Measurements from ENCODE around the gene IFTAP.

IFTAP gene

GRCh38 chr11:36586543-36586942 is 7.8 kb upstream of the IFTAP start:
- peaks cover 78% of the 10 kb centered on the region for H3K27me3 Mint-ChIP-seq (ENCODE audit: low read depth, poor library complexity)
- DNase-seq, result no peak
- no peaks in the 10 kb centered on the region for H3K4me1 Mint-ChIP-seq

GRCh38 chr11:36588099-36588498 is 6.2 kb upstream of the IFTAP start:
- no peak for DNase-seq
- peaks cover under 1% of the 10 kb centered on the region for H3K9me3 Mint-ChIP-seq
- TF ChIP-seq CTCF (IDR thresholded peaks at IDR 0.05), result no peak
- peaks cover 85% of the 10 kb centered on the region for H3K27me3 Mint-ChIP-seq (ENCODE audit: low read depth, poor library complexity)
- no peak overlapping the region for H3K4me3 Mint-ChIP-seq
- no peaks in the 10 kb centered on the region for H3K36me3 Mint-ChIP-seq (ENCODE audit: low read depth)
- no peaks in the 10 kb centered on the region for H3K4me1 Mint-ChIP-seq
- H3K27ac Mint-ChIP-seq, result no peak overlapping the region

More at GRCh38 chr11:36586543-36586942, 7.8 kb upstream of the IFTAP start:
- H3K27ac Mint-ChIP-seq, result no peak overlapping the region
- no peaks in the 10 kb centered on the region for H3K36me3 Mint-ChIP-seq (ENCODE audit: low read depth)
- no peak overlapping the region for H3K4me3 Mint-ChIP-seq
- peaks cover 9% of the 10 kb centered on the region for H3K9me3 Mint-ChIP-seq
- TF ChIP-seq CTCF (IDR thresholded peaks at IDR 0.05), result no peak

GRCh38 chr11:36590513-36590912 is 3.8 kb upstream of the IFTAP start:
- no peak overlapping the region for H3K4me3 Mint-ChIP-seq
- H3K4me1 Mint-ChIP-seq, result peaks cover 14% of the 10 kb centered on the region
- DNase-seq, result no peak
- no peak for TF ChIP-seq CTCF (IDR thresholded peaks at IDR 0.05)
- peaks cover 4% of the 10 kb centered on the region for H3K9me3 Mint-ChIP-seq
- H3K36me3 Mint-ChIP-seq (ENCODE audit: low read depth), result no peaks in the 10 kb centered on the region
- H3K27ac Mint-ChIP-seq, result no peak overlapping the region
- peaks cover 75% of the 10 kb centered on the region for H3K27me3 Mint-ChIP-seq (ENCODE audit: low read depth, poor library complexity)

GRCh38 chr11:36591433-36591832 is 2.9 kb upstream of the IFTAP start:
- H3K9me3 Mint-ChIP-seq, result peaks cover 4% of the 10 kb centered on the region
- H3K27me3 Mint-ChIP-seq (ENCODE audit: low read depth, poor library complexity), result peaks cover 68% of the 10 kb centered on the region
- no peak overlapping the region for H3K4me3 Mint-ChIP-seq
- no peaks in the 10 kb centered on the region for H3K36me3 Mint-ChIP-seq (ENCODE audit: low read depth)
- no peak for DNase-seq
- no peak overlapping the region for H3K27ac Mint-ChIP-seq
- H3K4me1 Mint-ChIP-seq, result peaks cover 23% of the 10 kb centered on the region
- TF ChIP-seq CTCF (IDR thresholded peaks at IDR 0.05), result no peak

GRCh38 chr11:36596880-36597279 is 2.6 kb downstream of the IFTAP start:
- Mint-ChIP-seq H3K4me3 (no peak overlapping the region), H3K27ac (no peak overlapping the region), H3K9me3 (peaks cover 4% of the 10 kb centered on the region), H3K4me1 (peaks cover 23% of the 10 kb centered on the region), H3K36me3 (ENCODE audit: low read depth) (no peaks in the 10 kb centered on the region), H3K27me3 (ENCODE audit: low read depth, poor library complexity) (peaks cover 14% of the 10 kb centered on the region)
- DNase-seq, result no peak
- no peak for TF ChIP-seq CTCF (IDR thresholded peaks at IDR 0.05)

- Mint-ChIP-seq H3K27me3 (ENCODE audit: low read depth, poor library complexity) (peaks cover 3% of the 10 kb centered on the region), H3K4me1 (peaks cover 23% of the 10 kb centered on the region), H3K9me3 (peaks cover 4% of the 10 kb centered on the region), H3K27ac (no peak within 1 kb of the TSS), H3K36me3 (ENCODE audit: low read depth) (no peaks in the 10 kb centered on the region), H3K4me3 (no peak within 1 kb of the TSS)
- no peak for DNase-seq
- no peak for TF ChIP-seq CTCF (IDR thresholded peaks at IDR 0.05)
Observed at GRCh38 chr11:36598051-36598450, 3.7 kb downstream of the IFTAP start, which contains the start of gene RAG2. RAG2 (minus strand) TSS chr11:36598236; CDS start chr11:36594168, 4,068 bp downstream.

Data from nephron progenitor cell (in vitro differentiated cells).